GM21423 (cell line): Measurements from ENCODE around the gene VAPA.
"Not testable (repeated sequence)": the region's sequence is repeated elsewhere in the genome, so short reads cannot be mapped to it uniquely, and the experiment has no call there.

ENCODE experiments used
- ATAC-seq: cut with Tn5 transposase; IDR thresholded peaks from one replicate; pipeline ENCODE4 v1.9.1; 2021; ENCODE audit warnings: mild to moderate bottlenecking, moderate library complexity; ENCODE audit not compliant: unreplicated experiment

VAPA gene

GRCh38 chr18:9885170-9886004, 28.4 kb upstream of the VAPA start, which contains the start of gene TXNDC2:
Gene TXNDC2 (plus strand): TSS chr18:9885973. CDS start chr18:9886681, 708 bp downstream.
- ATAC-seq: no peak

GRCh38 chr18:9886005-9886348, 27.8 kb upstream of the VAPA start:
- no peak for ATAC-seq

DNA sequence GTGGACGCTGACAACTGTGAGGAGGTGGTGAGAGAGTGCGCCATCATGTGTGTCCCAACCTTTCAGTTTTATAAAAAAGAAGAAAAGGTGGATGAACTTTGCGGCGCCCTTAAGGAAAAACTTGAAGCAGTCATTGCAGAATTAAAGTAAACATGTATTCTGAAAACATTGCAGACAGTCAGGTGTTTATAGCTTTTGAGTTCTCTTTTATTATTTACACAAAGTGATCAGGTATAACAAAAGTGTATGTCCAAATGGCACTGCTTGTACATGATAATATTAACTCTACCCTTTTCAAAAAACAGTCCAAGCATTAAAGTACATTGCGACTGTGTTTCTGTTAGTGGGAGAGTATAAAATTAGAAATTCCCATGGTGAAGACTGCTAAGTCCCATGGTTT, 25.8 kb upstream of the VAPA start:
- no peak for ATAC-seq

GRCh38 chr18:9890196-9890595, 23.6 kb upstream of the VAPA start:
- ATAC-seq: no peak

DNA sequence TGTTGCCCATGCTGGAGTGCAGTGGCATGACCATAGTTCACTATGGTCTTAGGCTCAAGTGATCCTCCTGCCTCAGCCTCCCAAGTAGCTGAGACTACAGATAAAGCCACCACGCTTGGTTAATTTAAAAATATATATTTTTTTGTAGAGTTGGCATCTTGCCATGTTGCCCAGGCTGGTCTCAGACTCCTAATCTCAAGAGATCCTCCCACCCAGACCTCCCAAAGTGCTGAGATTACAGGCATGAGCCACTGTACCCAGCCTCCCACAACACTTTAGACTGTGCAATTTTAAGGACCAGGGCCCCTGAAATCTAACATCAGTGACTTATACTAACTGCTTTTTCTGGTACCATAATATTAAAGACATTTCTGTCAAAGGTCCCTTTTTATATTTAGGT, 22.9 kb upstream of the VAPA start:
- no peak for ATAC-seq

DNA sequence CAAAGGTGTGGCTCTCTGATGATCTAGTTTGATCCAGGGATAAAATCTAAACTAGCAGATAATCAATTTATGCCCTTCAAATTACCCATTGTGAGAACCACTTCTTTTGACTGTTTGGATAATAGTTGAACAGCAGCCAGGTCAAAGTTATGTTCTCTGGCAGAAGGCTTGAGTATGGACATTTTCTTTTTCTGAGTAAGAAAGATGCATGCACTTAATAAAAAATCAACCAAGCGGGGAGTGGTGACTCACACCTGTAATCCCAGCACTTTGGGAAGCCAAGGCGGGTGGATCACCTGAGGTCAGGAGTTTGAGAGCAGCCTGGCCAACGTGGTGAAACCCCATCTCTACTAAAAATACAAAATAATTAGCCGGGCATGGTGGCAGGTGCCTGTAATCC, 22.3 kb upstream of the VAPA start:
- not testable (repeated sequence) for ATAC-seq

DNA sequence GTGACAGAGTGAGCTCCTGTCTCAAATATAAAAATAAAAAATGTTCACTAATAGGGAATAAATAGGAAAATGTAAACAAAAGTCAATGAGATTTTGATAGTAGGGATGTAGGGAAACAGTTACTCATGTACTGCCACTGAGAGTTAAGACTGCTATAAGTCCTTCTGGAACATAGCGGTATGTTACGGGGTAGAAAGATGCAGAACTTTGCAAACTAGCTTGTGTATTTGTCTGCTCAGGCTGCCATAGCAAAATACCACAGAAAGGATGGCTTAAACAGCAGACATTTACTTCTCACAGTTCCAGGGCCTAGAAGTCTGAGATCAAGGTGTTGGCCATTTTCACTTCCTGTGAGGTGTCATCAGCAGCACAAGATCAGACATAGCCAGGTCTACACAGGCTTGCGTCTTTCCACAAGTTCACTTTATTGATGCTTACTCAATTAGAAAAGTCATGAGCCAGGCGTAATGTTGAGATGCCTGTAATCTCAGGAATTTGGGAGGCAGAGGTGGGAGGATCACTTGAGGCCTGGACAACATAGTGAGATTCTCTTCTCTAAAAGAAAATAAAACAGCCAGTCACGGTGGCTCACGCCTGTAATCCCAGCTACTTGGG, 19.3 kb upstream of the VAPA start:
- ATAC-seq: no peak

- ATAC-seq: no peak
Observed at GRCh38 chr18:9897129-9897528, 16.7 kb upstream of the VAPA start.

- ATAC-seq: not testable (repeated sequence)
Observed at GRCh38 chr18:9897787-9898291, 16.0 kb upstream of the VAPA start.

- ATAC-seq: no peak
Observed at GRCh38 chr18:9898792-9899549, 14.8 kb upstream of the VAPA start.

DNA sequence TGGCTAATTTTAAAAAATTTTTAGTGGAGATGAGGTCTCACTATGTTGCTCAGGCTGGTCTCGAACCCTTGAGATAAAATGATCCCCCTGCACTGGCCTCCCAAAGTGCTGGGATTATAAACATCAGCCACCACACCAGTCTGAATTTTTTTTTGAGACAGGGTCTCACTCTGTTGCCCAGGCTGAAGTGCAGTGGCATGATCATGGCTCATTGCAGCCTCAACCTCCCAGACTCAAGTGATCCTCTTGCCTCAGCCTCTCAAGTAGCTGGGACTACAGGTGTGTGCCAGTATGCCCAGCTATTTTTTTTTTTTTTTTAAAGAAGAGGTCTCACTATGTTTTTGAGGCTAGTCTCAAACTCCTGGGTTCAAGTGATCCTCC, 14.3 kb upstream of the VAPA start:
- ATAC-seq: not testable (repeated sequence)

DNA sequence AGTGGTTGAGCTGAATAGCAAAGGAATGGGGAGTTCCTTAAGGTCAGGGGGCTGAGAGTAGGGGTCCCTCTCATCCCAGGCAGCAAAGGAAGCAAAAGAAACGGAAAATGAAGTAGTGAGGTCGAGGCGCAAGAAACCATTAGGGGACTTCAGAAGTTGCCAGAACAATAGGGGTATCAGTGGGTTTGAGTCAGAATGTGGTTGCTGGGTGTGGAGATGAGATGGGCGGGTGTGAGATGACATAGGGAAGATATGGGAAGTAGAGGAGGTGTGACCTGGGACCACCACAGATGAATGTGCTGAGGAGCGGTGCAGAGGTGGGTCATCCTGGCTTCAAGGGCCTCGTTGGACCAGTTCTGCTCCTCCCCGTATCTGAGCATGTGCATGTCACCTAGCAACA, 13.1 kb upstream of the VAPA start:
- ATAC-seq: no peak

DNA sequence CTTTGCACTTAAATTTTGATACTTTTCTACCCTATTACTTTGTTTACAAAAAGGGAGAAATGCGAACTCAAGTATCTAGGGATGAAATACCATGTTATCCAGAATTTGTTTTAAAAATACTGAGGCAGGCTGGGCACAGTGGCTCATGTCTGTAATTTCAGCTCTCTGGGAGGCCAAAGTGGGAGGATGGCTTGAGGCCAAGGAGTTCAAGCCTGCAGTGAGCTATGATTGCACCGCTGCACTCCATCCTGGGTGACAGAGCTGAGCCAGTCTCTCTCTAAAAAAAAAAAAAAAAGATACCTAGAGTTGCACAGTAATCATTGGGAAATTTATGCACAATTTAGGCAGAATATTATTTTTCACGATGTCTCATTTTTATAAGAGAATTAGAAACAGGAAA, 12.4 kb upstream of the VAPA start:
- no peak for ATAC-seq

- not testable (repeated sequence) for ATAC-seq
Observed at GRCh38 chr18:9902264-9902663, 11.6 kb upstream of the VAPA start.

- ATAC-seq: no peak
Observed at GRCh38 chr18:9902832-9903231, 11.0 kb upstream of the VAPA start.

GRCh38 chr18:9905401-9905922, 8.4 kb upstream of the VAPA start:
- ATAC-seq: no peak

- ATAC-seq: no peak
Observed at GRCh38 chr18:9906481-9906880, 7.3 kb upstream of the VAPA start.

GRCh38 chr18:9907867-9908266, 5.9 kb upstream of the VAPA start:
- ATAC-seq: no peak

- ATAC-seq: no peak
Observed at GRCh38 chr18:9910071-9910470, 3.7 kb upstream of the VAPA start.

GRCh38 chr18:9910661-9911060, 3.2 kb upstream of the VAPA start:
- ATAC-seq: no peak

GRCh38 chr18:9911226-9911625, 2.6 kb upstream of the VAPA start:
- no peak for ATAC-seq
